ENCODE measurements around the gene CCDC107. TPM values are rescaled to one million over a fixed set of nuclear protein-coding genes. Genes with fewer than 3 reads are reported as not detected.
A peak's percentile ranks its signal among the peaks of the same experiment; 100 is the strongest.

The CCDC107 gene
- total and polyA plus RNA-seq, 2 donors: 25.6 to 43.2 TPM

DNA sequence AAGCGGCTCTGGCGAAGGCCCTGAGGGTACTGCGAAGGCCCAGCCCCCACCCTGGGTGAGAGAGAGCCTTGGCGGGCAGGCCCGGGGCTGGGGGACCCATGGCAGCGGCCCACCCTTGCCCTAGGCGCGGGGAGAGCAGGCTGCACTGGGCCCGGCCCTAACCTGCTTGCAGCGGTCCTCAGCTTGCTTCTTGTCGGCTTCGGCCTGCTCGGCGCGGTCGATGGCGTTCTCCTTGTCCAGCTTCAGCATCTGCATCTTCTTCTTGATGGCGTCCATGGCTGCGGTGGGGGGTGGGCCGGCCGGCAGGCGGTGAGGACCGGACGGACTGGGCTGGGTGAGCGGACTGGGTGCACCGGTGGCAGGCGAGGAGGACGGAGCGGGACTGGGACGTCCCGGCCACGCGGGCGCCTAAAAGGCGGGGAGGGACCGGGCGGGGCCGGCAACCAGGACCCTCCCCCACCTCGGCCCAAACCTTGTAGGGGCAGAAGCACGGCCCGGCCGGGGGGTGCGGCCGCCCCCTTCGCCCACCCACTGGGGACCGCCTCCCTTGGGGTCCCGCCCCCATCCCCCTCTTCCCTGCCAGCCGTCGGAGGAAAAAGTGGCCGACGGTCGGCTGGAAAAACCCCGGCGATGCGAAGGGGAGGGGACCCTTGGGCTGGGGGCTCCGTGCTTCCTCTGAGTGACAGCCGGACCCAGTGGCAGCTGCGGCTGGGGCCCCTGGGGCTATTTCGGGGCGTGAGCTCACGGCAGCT lies 31.6 kb downstream of the CCDC107 start, which contains the start of gene TPM2:
TPM2 (minus strand) TSS at position 384 of the 752 bp plus-strand sequence; CDS start at position 276, 108 bp downstream.
- Histone ChIP-seq H3K4me1 (ENCODE audit: control insufficient read depth in 2 of 2, insufficient read depth in 2 of 2, low read length in 2 of 2) (peaks cover 2 to 52% of the 10 kb centered on the region in 2 donors), H3K9me3 (ENCODE audit: control insufficient read depth in 2 of 2, insufficient read depth in 1 of 2, low read length in 1 of 2) (no peaks in the 10 kb centered on the region), H3K36me3 (ENCODE audit: control insufficient read depth in 2 of 2, insufficient read depth in 2 of 2, low read length in 1 of 2) (peaks cover 0 to 2% of the 10 kb centered on the region in 2 donors), H3K27me3 (ENCODE audit: control insufficient read depth in 2 of 2, insufficient read depth in 1 of 2, low read length in 1 of 2) (peaks cover 0 to 29% of the 10 kb centered on the region in 2 donors), H3K27ac (ENCODE audit: low read depth in 1 of 2, low read length in 1 of 2) (peak within 1 kb of the TSS; percentile 58 to 82), H3K4me3 (ENCODE audit: low read length in 2 of 2) (peak within 1 kb of the TSS; percentile 77 to 79)
- WGBS: 53% methylated on average over 61 of the region's 61 CpGs
- peak in 1 of 9 donors; percentile 4 for DNase-seq (ENCODE audit: low read depth in 6 of 9, low spot score in 9 of 9)

DNA sequence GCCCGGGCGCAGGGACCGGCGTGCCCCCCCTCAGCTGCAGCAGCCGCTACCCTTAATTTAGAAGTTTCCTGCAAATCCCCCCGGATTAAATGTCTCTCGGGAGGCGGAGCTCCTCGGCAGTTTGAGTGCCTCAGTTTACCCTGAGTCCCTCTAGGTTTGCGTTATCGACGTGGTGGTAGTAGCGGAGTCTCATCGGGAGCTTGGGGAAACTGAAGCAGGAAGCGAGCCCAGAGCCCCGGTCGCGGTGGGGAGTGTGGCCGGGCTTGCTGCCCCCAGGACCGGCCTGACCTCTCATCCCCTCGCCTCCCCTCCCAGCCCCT lies 32.2 kb downstream of the CCDC107 start:
- H3K27me3 ChIP-seq (ENCODE audit: control insufficient read depth in 2 of 2, insufficient read depth in 1 of 2, low read length in 1 of 2): peaks cover 0 to 29% of the 10 kb centered on the region in 2 donors
- DNase-seq (ENCODE audit: low read depth in 6 of 9, low spot score in 9 of 9): peak in 1 of 9 donors; percentile 16
- 3% methylated on average over 21 of the region's 21 CpGs for WGBS
- H3K27ac ChIP-seq (ENCODE audit: low read depth in 1 of 2, low read length in 1 of 2): no peak overlapping the region
- H3K9me3 ChIP-seq (ENCODE audit: control insufficient read depth in 2 of 2, insufficient read depth in 1 of 2, low read length in 1 of 2): no peaks in the 10 kb centered on the region
- no peaks in the 10 kb centered on the region for H3K36me3 ChIP-seq (ENCODE audit: control insufficient read depth in 2 of 2, insufficient read depth in 2 of 2, low read length in 1 of 2)
- H3K4me3 ChIP-seq (ENCODE audit: low read length in 2 of 2): peak overlapping the region; percentile 40 to 79
- peaks cover 2 to 52% of the 10 kb centered on the region in 2 donors for H3K4me1 ChIP-seq (ENCODE audit: control insufficient read depth in 2 of 2, insufficient read depth in 2 of 2, low read length in 2 of 2)

DNA sequence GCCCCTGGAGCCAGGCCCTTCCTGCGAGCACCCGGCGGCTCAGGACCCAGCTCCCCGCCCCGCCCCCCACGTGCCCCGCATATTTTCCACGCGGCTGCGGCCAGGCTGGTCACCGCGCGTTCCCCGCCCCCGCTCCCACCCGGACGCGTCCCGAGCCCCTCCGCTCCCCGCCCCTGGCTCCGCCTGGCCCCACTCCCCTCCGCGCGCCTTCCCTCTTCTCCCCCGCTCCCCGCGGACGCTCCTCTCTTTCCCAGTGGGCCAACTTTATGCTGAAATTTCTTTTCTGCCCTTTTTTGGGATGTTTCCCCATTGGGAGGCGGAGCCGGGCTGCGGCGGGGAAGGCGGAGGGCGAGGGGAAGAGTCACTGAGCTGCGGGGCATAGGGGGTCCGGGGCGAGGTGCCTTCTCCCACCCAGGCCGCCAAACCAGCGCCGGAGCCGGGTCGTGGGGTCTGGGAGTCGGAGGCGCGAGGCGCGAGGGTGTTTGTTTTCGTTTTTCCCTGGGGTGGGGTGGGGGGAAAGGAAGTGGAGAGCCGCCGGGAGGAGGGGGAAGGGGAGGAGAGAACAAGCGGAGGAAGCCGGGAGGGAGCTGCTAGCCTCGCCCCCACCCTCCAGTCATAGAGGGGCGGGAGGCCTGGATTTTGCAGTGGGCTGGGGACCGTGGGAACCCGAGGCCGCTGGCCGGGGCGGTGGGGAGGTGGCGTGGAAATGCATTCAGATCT lies 32.7 kb downstream of the CCDC107 start:
- Histone ChIP-seq H3K9me3 (ENCODE audit: control insufficient read depth in 2 of 2, insufficient read depth in 1 of 2, low read length in 1 of 2) (no peaks in the 10 kb centered on the region), H3K27me3 (ENCODE audit: control insufficient read depth in 2 of 2, insufficient read depth in 1 of 2, low read length in 1 of 2) (peaks cover 0 to 29% of the 10 kb centered on the region in 2 donors), H3K4me3 (ENCODE audit: low read length in 2 of 2) (peak overlapping the region; percentile 77 to 79), H3K36me3 (ENCODE audit: control insufficient read depth in 2 of 2, insufficient read depth in 2 of 2, low read length in 1 of 2) (peaks cover 0 to 3% of the 10 kb centered on the region in 2 donors), H3K4me1 (ENCODE audit: control insufficient read depth in 2 of 2, insufficient read depth in 2 of 2, low read length in 2 of 2) (peaks cover 2 to 52% of the 10 kb centered on the region in 2 donors), H3K27ac (ENCODE audit: low read depth in 1 of 2, low read length in 1 of 2) (peak overlapping the region; percentile 58 to 82)
- peak in 4 of 9 donors; percentile 31 to 64 (median 38) for DNase-seq (ENCODE audit: low read depth in 6 of 9, low spot score in 9 of 9)
- WGBS: 2% methylated on average over 61 of the region's 61 CpGs

- Histone ChIP-seq H3K27ac (ENCODE audit: low read depth in 1 of 2, low read length in 1 of 2) (peak overlapping the region in 1 of 2 donors; percentile 49), H3K4me3 (ENCODE audit: low read length in 2 of 2) (peak overlapping the region; percentile 77 to 79), H3K27me3 (ENCODE audit: control insufficient read depth in 2 of 2, insufficient read depth in 1 of 2, low read length in 1 of 2) (peaks cover 0 to 29% of the 10 kb centered on the region in 2 donors), H3K36me3 (ENCODE audit: control insufficient read depth in 2 of 2, insufficient read depth in 2 of 2, low read length in 1 of 2) (peaks cover 4 to 8% of the 10 kb centered on the region in 2 donors), H3K4me1 (ENCODE audit: control insufficient read depth in 2 of 2, insufficient read depth in 2 of 2, low read length in 2 of 2) (peaks cover 2 to 49% of the 10 kb centered on the region in 2 donors), H3K9me3 (ENCODE audit: control insufficient read depth in 2 of 2, insufficient read depth in 1 of 2, low read length in 1 of 2) (no peaks in the 10 kb centered on the region)
- no peak for DNase-seq (ENCODE audit: low read depth in 6 of 9, low spot score in 9 of 9)
- WGBS: 45% methylated on average over 10 of the region's 10 CpGs
Observed at GRCh38 chr9:35691334-35691650, 33.2 kb downstream of the CCDC107 start.

DNA sequence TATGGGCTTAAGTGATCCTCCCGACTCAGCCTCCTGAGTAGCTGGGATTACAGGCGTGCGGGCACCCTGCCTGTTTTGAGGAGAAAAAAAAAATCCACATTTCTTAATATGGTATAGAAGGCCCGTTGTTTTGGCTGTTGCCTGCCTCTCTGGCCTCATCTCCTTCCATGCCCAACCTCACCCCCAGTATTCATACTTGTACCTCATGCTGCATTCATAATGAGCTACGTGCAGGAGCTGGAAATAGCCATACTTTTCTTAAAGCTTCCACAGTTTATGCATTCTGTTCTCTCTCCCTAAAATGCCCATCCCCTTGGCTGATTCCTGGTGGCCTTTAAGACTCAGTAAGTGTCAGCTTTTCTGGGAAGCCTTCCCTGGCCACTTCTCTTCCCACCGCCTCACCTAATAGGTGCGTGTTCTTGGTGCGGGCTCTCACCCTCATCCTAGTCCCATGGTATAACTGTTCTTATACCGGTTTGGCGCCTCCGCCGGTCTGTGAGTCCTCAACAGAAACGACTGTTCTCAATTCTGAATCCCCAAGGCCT lies 33.7 kb downstream of the CCDC107 start:
- Histone ChIP-seq H3K4me3 (ENCODE audit: low read length in 2 of 2) (no peak overlapping the region), H3K36me3 (ENCODE audit: control insufficient read depth in 2 of 2, insufficient read depth in 2 of 2, low read length in 1 of 2) (peaks cover 7 to 13% of the 10 kb centered on the region in 2 donors), H3K4me1 (ENCODE audit: control insufficient read depth in 2 of 2, insufficient read depth in 2 of 2, low read length in 2 of 2) (peaks cover 2 to 44% of the 10 kb centered on the region in 2 donors), H3K9me3 (ENCODE audit: control insufficient read depth in 2 of 2, insufficient read depth in 1 of 2, low read length in 1 of 2) (no peaks in the 10 kb centered on the region), H3K27me3 (ENCODE audit: control insufficient read depth in 2 of 2, insufficient read depth in 1 of 2, low read length in 1 of 2) (peaks cover 0 to 29% of the 10 kb centered on the region in 2 donors), H3K27ac (ENCODE audit: low read depth in 1 of 2, low read length in 1 of 2) (no peak overlapping the region)
- 95% methylated on average over 13 of the region's 13 CpGs for whole genome bisulfite sequencing
- no peak for DNase-seq (ENCODE audit: low read depth in 6 of 9, low spot score in 9 of 9)

DNA sequence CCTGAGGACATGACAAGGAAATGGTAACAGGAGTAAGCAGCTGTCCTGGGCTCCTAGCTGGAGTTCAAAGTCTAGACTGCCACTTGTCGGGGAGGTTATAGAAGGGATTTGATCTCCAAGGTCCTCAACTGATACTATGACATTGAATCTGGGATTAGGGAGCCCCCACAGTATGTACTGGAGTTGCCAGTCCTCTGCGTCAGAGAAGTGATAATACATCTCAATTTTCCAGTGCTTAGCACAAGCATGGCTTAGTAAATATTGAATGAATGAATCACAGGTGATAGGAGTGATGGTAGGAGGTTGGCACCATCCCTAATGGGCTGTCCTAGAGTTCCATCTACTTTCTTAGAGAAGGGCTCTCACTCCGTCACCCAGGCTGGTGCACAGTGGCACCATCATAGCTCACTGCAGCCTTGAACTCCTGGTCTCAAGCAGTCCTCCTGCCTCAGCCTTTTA lies 37.9 kb downstream of the CCDC107 start:
- no peak for DNase-seq (ENCODE audit: low read depth in 6 of 9, low spot score in 9 of 9)
- peaks cover 45 to 55% of the 10 kb centered on the region in 2 donors for H3K36me3 ChIP-seq (ENCODE audit: control insufficient read depth in 2 of 2, insufficient read depth in 2 of 2, low read length in 1 of 2)
- no peak overlapping the region for H3K27ac ChIP-seq (ENCODE audit: low read depth in 1 of 2, low read length in 1 of 2)
- no peaks in the 10 kb centered on the region for H3K9me3 ChIP-seq (ENCODE audit: control insufficient read depth in 2 of 2, insufficient read depth in 1 of 2, low read length in 1 of 2)
- peaks cover 0 to 5% of the 10 kb centered on the region in 2 donors for H3K27me3 ChIP-seq (ENCODE audit: control insufficient read depth in 2 of 2, insufficient read depth in 1 of 2, low read length in 1 of 2)
- 98% methylated on average over 3 of the region's 3 CpGs for WGBS
- H3K4me3 ChIP-seq (ENCODE audit: low read length in 2 of 2): no peak overlapping the region
- peaks cover 2 to 7% of the 10 kb centered on the region in 2 donors for H3K4me1 ChIP-seq (ENCODE audit: control insufficient read depth in 2 of 2, insufficient read depth in 2 of 2, low read length in 2 of 2)

GRCh38 chr9:35696520-35697215 lies 38.6 kb downstream of the CCDC107 start:
- no peak overlapping the region for H3K4me3 ChIP-seq (ENCODE audit: low read length in 2 of 2)
- H3K27me3 ChIP-seq (ENCODE audit: control insufficient read depth in 2 of 2, insufficient read depth in 1 of 2, low read length in 1 of 2): no peaks in the 10 kb centered on the region
- WGBS: 61% methylated on average over 9 of the region's 9 CpGs
- DNase-seq (ENCODE audit: low read depth in 6 of 9, low spot score in 9 of 9): peak in 5 of 9 donors; percentile 27 to 61 (median 48)
- peak overlapping the region in 1 of 2 donors; percentile 21 for H3K27ac ChIP-seq (ENCODE audit: low read depth in 1 of 2, low read length in 1 of 2)
- H3K4me1 ChIP-seq (ENCODE audit: control insufficient read depth in 2 of 2, insufficient read depth in 2 of 2, low read length in 2 of 2): no peaks in the 10 kb centered on the region
- H3K9me3 ChIP-seq (ENCODE audit: control insufficient read depth in 2 of 2, insufficient read depth in 1 of 2, low read length in 1 of 2): no peaks in the 10 kb centered on the region
- H3K36me3 ChIP-seq (ENCODE audit: control insufficient read depth in 2 of 2, insufficient read depth in 2 of 2, low read length in 1 of 2): peaks cover 52 to 62% of the 10 kb centered on the region in 2 donors

DNA sequence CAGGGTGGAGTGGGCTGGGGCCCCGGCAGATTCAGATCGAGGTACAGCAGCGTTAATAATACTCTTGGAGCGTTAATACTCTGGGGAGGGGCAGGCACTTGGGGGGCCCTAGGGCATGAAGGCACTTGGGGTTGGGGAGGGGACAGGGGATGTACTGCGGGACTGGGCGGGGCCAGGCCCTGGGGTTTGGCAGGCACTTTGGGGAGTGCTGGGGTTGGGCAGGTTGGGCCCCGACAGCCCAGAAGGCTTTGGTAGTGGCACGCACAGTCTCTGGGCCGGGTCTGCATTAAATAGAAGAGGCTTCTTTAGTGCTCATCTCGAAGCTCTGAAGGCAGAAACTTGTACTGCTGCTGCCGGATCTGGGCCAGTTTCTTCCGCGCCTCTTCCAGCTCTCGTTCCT lies 39.4 kb downstream of the CCDC107 start:
- WGBS: 98% methylated on average over 14 of the region's 14 CpGs
- no peak for DNase-seq (ENCODE audit: low read depth in 6 of 9, low spot score in 9 of 9)
- peaks cover 58 to 69% of the 10 kb centered on the region in 2 donors for H3K36me3 ChIP-seq (ENCODE audit: control insufficient read depth in 2 of 2, insufficient read depth in 2 of 2, low read length in 1 of 2)

More for the DNA sequence above, 39.4 kb downstream of the CCDC107 start:
- no peaks in the 10 kb centered on the region for H3K27me3 ChIP-seq (ENCODE audit: control insufficient read depth in 2 of 2, insufficient read depth in 1 of 2, low read length in 1 of 2)
- H3K9me3 ChIP-seq (ENCODE audit: control insufficient read depth in 2 of 2, insufficient read depth in 1 of 2, low read length in 1 of 2): no peaks in the 10 kb centered on the region
- no peak overlapping the region for H3K4me3 ChIP-seq (ENCODE audit: low read length in 2 of 2)
- no peak overlapping the region for H3K27ac ChIP-seq (ENCODE audit: low read depth in 1 of 2, low read length in 1 of 2)
- no peaks in the 10 kb centered on the region for H3K4me1 ChIP-seq (ENCODE audit: control insufficient read depth in 2 of 2, insufficient read depth in 2 of 2, low read length in 2 of 2)

Data from thymus (tissue), 11 donors.